Mammary epithelial cell (primary cell): ENCODE results near the gene APBA2.

Source experiments
- EZH2 ChIP-seq: IDR thresholded peaks from 2 replicates; pipeline ENCODE4 v1.6.1; 2012; ENCODE audit warnings: low read length, inconsistent platforms, borderline replicate concordance
- TF ChIP-seq, protein P1 (sequence below), 2 donors: IDR thresholded peaks in 1 of 2; conservative IDR thresholded peaks in 1 of 2; 2 replicates each; pipeline ENCODE4 v1.5.1; 2011 to 2012; ENCODE audit warnings: inconsistent platforms in 2 of 2, low read length in 2 of 2, mild to moderate bottlenecking in 2 of 2, control low read depth in 1 of 2, low read depth in 1 of 2; ENCODE audit not compliant: insufficient read depth in 1 of 2; ENCODE audit errors: extremely low read depth in 1 of 2

DNA sequence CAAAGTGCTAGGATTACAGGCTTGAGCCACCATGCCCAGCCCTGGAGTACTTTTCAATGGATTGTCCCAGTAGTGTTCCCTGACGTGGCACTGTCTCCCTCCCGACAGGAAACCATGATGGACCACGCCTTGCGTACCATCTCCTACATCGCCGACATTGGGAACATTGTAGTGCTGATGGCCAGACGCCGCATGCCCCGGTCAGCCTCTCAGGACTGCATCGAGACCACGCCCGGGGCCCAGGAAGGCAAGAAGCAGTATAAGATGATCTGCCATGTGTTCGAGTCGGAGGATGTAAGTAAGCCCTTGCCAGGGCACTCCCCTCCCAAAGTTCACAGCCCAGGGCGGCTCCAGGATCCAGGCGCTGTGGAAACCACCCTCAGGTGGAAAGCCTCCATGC, 215.7 kb downstream of the APBA2 start:
- TF ChIP-seq, protein P1, sequence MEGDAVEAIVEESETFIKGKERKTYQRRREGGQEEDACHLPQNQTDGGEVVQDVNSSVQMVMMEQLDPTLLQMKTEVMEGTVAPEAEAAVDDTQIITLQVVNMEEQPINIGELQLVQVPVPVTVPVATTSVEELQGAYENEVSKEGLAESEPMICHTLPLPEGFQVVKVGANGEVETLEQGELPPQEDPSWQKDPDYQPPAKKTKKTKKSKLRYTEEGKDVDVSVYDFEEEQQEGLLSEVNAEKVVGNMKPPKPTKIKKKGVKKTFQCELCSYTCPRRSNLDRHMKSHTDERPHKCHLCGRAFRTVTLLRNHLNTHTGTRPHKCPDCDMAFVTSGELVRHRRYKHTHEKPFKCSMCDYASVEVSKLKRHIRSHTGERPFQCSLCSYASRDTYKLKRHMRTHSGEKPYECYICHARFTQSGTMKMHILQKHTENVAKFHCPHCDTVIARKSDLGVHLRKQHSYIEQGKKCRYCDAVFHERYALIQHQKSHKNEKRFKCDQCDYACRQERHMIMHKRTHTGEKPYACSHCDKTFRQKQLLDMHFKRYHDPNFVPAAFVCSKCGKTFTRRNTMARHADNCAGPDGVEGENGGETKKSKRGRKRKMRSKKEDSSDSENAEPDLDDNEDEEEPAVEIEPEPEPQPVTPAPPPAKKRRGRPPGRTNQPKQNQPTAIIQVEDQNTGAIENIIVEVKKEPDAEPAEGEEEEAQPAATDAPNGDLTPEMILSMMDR (conservative IDR thresholded peaks at IDR 0.05 in 1 of 2, IDR thresholded peaks at IDR 0.05 in 1 of 2; ENCODE audit: extremely low read depth in 1 of 2, insufficient read depth in 1 of 2, low read depth in 1 of 2, low read length in 2 of 2): no peak
- no peak for TF ChIP-seq EZH2
